ENCODE results near the gene DNAAF8.
A peak's percentile ranks its signal among the peaks of the same experiment; 100 is the strongest.
"Not testable (repeated sequence)": the region's sequence is repeated elsewhere in the genome, so short reads cannot be mapped to it uniquely, and the experiment has no call there.

DNAAF8 gene

GRCh38 chr16:4734730-4735535, 596 bp downstream of the DNAAF8 start:
- TF ChIP-seq Cebpa-rat (IDR thresholded peaks at IDR 0.05), result no peak
- Histone ChIP-seq H3K9ac (peak overlapping the region; percentile 87), H4K20me1 (no peaks in the 10 kb centered on the region), H3K4me3 (peak overlapping the region; percentile 96), H3K27ac (peak overlapping the region; percentile 79), H3K36me3 (peaks cover 17% of the 10 kb centered on the region), H3K27me3 (no peaks in the 10 kb centered on the region), H3K4me2 (peak overlapping the region; percentile 99), H3K9me3 (no peaks in the 10 kb centered on the region), H3K4me1 (peaks cover 32% of the 10 kb centered on the region)

- H3K36me3 ChIP-seq, result 0 out of 2 replicates have a peak, but pooled peaks cover 4% of the 10 kb centered on the region
- no peaks in the 10 kb centered on the region for H3K27me3 ChIP-seq
- TF ChIP-seq Cebpa-rat (IDR thresholded peaks at IDR 0.05), result no peak
- H3K27ac ChIP-seq, result no peak overlapping the region
- H3K4me3 ChIP-seq, result no peak overlapping the region
- H3K4me2 ChIP-seq, result no peak overlapping the region
- H3K9me3 ChIP-seq, result no peaks in the 10 kb centered on the region
- H4K20me1 ChIP-seq, result no peaks in the 10 kb centered on the region
- H3K4me1 ChIP-seq, result peaks cover 32% of the 10 kb centered on the region
- H3K9ac ChIP-seq, result no peak overlapping the region
Observed at GRCh38 chr16:4736546-4736945, 2.2 kb downstream of the DNAAF8 start.

DNA sequence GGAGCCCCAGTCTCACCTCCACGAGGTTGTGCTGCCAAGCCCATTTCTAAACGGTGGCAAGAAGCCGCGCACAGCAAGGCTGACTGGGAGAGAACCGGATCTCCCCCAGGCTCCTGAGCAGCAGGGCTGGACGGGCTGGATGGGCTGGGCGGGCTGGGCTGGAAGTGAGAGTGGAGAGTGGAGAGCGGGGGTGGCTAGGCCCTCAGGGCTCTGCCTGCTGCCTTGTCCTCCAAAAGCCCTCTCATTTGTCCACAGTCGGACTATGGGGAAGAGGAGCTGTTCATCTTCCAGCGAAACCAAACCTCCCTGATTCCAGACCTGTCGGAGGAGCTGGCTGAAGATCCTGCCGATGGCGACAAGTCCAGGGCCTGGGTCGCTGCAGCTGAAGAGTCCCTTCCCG, 3.2 kb downstream of the DNAAF8 start:
- TF ChIP-seq Cebpa-rat (IDR thresholded peaks at IDR 0.05), result no peak
- H4K20me1 ChIP-seq, result no peaks in the 10 kb centered on the region
- no peaks in the 10 kb centered on the region for H3K36me3 ChIP-seq
- no peaks in the 10 kb centered on the region for H3K9me3 ChIP-seq
- H3K4me1 ChIP-seq, result peaks cover 32% of the 10 kb centered on the region
- H3K4me3 ChIP-seq, result no peak overlapping the region
- no peak overlapping the region for H3K4me2 ChIP-seq
- H3K27ac ChIP-seq, result no peak overlapping the region
- H3K9ac ChIP-seq, result no peak overlapping the region
- no peaks in the 10 kb centered on the region for H3K27me3 ChIP-seq

GRCh38 chr16:4738370-4738769, 4.0 kb downstream of the DNAAF8 start:
- H3K27me3 ChIP-seq, H3K27ac ChIP-seq, H3K9ac ChIP-seq, H3K4me2 ChIP-seq, H3K9me3 ChIP-seq, H3K4me3 ChIP-seq, H3K36me3 ChIP-seq, H4K20me1 ChIP-seq: not testable (repeated sequence)
- H3K4me1 ChIP-seq, result peaks cover 32% of the 10 kb centered on the region

DNA sequence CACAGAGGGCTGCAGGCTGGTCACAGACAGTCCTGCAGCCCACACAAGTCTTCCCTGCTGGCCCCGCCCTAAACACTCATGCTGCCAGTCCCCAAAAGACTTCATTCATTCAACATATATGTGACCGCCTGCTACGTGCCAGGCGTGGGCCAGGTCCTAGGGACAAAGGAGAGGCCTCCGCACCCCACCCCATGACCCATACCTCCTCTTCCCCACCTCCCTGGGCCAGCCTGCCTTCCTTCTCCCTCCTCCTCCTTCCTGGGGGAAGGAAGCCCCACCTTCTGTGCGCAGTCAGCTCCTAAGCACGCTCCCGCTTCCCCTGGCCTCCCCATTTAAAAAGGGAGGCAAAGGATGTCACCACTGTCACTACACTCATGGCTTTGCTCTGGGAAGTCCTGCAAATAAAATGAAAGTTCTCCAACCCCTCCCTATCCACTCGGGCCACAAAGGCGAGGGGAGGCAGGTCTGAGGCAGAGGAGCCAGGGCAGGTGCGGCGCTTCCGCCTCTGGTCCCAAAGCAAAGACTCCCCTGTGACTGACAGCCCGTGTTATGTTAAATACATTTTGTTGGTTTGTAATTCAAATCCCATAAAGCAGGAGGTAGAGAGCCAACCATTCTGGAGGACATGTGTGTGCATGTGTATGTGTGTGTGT, 9.0 kb downstream of the DNAAF8 start:
- Histone ChIP-seq H4K20me1 (0 out of 2 replicates have a peak, but pooled peaks cover 5% of the 10 kb centered on the region), H3K36me3 (no peaks in the 10 kb centered on the region), H3K9ac (peak overlapping the region; percentile 31; the same call in 1 of the 2 replicates), H3K4me3 (no peak overlapping the region), H3K4me1 (peaks cover 50% of the 10 kb centered on the region), H3K27me3 (no peaks in the 10 kb centered on the region), H3K4me2 (peak overlapping the region; percentile 52), H3K27ac (no peak overlapping the region), H3K9me3 (no peaks in the 10 kb centered on the region)
- TF ChIP-seq Cebpa-rat (IDR thresholded peaks at IDR 0.05), result no peak

DNA sequence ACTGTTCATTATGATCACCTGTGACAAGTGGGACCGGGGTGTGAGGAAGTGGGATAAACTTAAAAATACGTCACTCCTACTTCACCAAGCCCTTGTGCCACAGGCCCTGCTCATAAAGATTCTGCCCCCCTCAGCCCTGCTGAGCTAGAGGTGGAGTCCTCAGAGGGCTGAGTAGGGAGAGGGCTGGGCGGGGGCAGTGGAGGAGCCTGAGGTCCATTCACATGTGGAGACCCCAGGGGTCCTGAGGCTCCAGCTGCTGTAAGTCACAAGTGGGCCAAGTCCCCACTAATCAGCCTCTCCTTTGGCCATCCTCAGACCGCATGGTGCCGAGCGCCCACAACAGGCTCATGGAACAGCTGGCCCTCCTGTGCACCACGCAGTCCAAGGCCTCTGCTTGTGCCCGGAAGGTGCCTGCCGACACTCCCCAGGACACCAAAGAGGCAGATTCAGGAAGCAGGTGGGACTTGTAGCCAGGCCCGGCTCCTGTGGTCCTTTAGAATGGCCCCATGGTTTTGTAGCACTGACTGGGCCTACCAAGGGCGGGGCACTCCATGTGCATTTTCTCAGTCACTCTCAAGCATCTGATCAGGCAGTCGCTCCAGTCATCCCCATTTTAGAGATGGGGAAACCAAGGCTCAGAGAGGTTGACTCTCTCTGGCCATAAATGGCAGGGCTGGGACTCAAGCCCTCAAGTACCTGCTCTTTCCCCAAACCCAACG, 10.4 kb downstream of the DNAAF8 start:
- H3K36me3 ChIP-seq, result peaks cover 1% of the 10 kb centered on the region; the same call in 1 of the 2 replicates
- H4K20me1 ChIP-seq, result 0 out of 2 replicates have a peak, but pooled peaks cover 6% of the 10 kb centered on the region
- H3K4me3 ChIP-seq, result no peak overlapping the region
- TF ChIP-seq Cebpa-rat (IDR thresholded peaks at IDR 0.05), result no peak
- H3K9ac ChIP-seq, result no peak overlapping the region
- no peak overlapping the region for H3K4me2 ChIP-seq
- no peaks in the 10 kb centered on the region for H3K27me3 ChIP-seq
- no peaks in the 10 kb centered on the region for H3K9me3 ChIP-seq
- peaks cover 58% of the 10 kb centered on the region for H3K4me1 ChIP-seq
- H3K27ac ChIP-seq, result no peak overlapping the region

GRCh38 chr16:4745274-4745569, 10.9 kb downstream of the DNAAF8 start:
- Histone ChIP-seq H3K4me3 (no peak overlapping the region), H3K27ac (no peak overlapping the region), H3K4me1 (peaks cover 62% of the 10 kb centered on the region), H3K9me3 (no peaks in the 10 kb centered on the region), H3K9ac (no peak overlapping the region), H3K36me3 (peaks cover 6% of the 10 kb centered on the region; the same call in 1 of the 2 replicates), H4K20me1 (0 out of 2 replicates have a peak, but pooled peaks cover 11% of the 10 kb centered on the region), H3K27me3 (no peaks in the 10 kb centered on the region), H3K4me2 (no peak overlapping the region)
- no peak for TF ChIP-seq Cebpa-rat (IDR thresholded peaks at IDR 0.05)

DNA sequence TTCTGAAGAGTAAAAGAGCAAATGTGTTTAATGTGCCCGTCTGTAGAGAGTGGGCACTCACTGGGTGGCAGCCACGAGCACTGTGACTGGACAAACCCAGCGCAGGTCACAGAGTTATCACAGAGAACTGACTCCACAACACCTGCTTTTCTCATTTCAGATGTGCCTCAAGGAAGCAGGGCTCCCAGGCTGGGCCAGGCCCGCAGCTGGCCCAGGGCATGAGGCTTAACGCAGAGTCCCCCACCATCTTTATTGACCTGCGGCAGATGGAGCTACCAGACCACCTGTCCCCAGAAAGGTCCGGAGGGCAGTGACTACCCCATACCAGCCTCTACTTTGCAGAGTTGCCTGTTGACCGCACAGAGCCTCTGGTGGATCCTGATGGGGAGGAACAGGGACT, 11.9 kb downstream of the DNAAF8 start:
- Histone ChIP-seq H3K4me2 (peak overlapping the region; percentile 86), H3K36me3 (peaks cover 15% of the 10 kb centered on the region), H3K4me3 (no peak overlapping the region)

GRCh38 chr16:4746991-4747574, 12.7 kb downstream of the DNAAF8 start:
- peaks cover 62% of the 10 kb centered on the region for H3K4me1 ChIP-seq
- TF ChIP-seq Cebpa-rat (IDR thresholded peaks at IDR 0.05), result no peak
- H3K36me3 ChIP-seq, result peaks cover 24% of the 10 kb centered on the region
- peak overlapping the region; percentile 86 for H3K4me2 ChIP-seq
- no peaks in the 10 kb centered on the region for H3K9me3 ChIP-seq
- H3K27ac ChIP-seq, result peak overlapping the region; percentile 60
- peaks cover 23% of the 10 kb centered on the region; the same call in 1 of the 2 replicates for H4K20me1 ChIP-seq
- peak overlapping the region; percentile 22; the same call in 1 of the 2 replicates for H3K4me3 ChIP-seq
- no peaks in the 10 kb centered on the region for H3K27me3 ChIP-seq
- peak overlapping the region; percentile 49 for H3K9ac ChIP-seq

More for the DNA sequence above, 11.9 kb downstream of the DNAAF8 start:
- Histone ChIP-seq H3K9me3 (no peaks in the 10 kb centered on the region), H4K20me1 (0 out of 2 replicates have a peak, but pooled peaks cover 15% of the 10 kb centered on the region), H3K9ac (no peak overlapping the region; the same call in 1 of the 2 replicates), H3K27ac (peak overlapping the region; percentile 60), H3K27me3 (no peaks in the 10 kb centered on the region), H3K4me1 (peaks cover 62% of the 10 kb centered on the region)
- no peak for TF ChIP-seq Cebpa-rat (IDR thresholded peaks at IDR 0.05)
